Measurements from ENCODE around the gene PRSS56. TPM values are rescaled to one million over a fixed set of nuclear protein-coding genes. Genes with fewer than 3 reads are reported as not detected.

The PRSS56 gene
- total RNA-seq, 4 donors from 2014 or later, result not detected

- H3K36me3 ChIP-seq, result no peaks in the 10 kb centered on the region
- H3K27ac ChIP-seq, result no peak overlapping the region
- no peaks in the 10 kb centered on the region for H3K9me3 ChIP-seq
- no peak for DNase-seq
- no peak overlapping the region for H3K4me3 ChIP-seq (replicated peaks in 1 of 3)
- no peaks in the 10 kb centered on the region for H3K4me1 ChIP-seq
- TF ChIP-seq, protein P1, sequence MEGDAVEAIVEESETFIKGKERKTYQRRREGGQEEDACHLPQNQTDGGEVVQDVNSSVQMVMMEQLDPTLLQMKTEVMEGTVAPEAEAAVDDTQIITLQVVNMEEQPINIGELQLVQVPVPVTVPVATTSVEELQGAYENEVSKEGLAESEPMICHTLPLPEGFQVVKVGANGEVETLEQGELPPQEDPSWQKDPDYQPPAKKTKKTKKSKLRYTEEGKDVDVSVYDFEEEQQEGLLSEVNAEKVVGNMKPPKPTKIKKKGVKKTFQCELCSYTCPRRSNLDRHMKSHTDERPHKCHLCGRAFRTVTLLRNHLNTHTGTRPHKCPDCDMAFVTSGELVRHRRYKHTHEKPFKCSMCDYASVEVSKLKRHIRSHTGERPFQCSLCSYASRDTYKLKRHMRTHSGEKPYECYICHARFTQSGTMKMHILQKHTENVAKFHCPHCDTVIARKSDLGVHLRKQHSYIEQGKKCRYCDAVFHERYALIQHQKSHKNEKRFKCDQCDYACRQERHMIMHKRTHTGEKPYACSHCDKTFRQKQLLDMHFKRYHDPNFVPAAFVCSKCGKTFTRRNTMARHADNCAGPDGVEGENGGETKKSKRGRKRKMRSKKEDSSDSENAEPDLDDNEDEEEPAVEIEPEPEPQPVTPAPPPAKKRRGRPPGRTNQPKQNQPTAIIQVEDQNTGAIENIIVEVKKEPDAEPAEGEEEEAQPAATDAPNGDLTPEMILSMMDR (IDR thresholded peaks at IDR 0.05), result no peak
- TF ChIP-seq POLR2A (IDR thresholded peaks at IDR 0.05), result no peak
- 76 to 90% methylated on average over 5 to 6 of the region's 13 CpGs for WGBS, 2 donors
- H3K27me3 ChIP-seq, result no peaks in the 10 kb centered on the region
- intact Hi-C loops (cut with DNase I), result no loop called here
Measured at GRCh38 chr2:232533944-232534710, 13.9 kb downstream of the PRSS56 start.

DNA sequence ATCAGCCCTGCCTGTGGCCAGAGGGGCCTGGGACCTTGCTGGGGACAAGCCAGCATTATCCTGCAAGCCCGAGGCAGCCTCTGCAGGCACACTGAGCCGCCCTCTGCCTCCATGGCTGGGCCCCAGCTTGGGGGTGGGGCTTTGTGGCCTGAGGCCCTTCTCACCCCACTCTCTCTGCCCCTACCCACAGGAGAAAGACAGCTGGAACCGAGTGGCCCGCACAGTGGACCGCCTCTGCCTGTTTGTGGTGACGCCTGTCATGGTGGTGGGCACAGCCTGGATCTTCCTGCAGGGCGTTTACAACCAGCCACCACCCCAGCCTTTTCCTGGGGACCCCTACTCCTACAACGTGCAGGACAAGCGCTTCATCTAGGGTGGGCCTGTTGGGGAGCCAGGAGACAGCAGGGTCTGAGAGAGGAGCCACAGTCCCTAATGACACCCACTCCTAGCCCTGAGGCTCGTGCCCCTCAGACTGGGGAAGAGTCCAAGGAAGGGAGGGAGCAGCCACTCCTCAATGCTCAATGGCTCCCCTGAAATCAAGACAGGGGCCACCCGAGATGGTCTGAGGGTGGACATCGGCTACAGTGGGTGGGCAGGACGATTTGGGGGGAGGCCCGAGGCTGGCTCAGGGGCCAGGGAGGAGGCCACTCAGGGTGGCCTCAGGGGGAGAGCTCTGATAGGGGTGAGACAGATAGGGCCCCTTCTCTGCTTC is 14.9 kb downstream of the PRSS56 start:
- no peaks in the 10 kb centered on the region for H3K27me3 ChIP-seq
- WGBS, 2 donors, result 78 to 82% methylated on average over 12 to 14 of the region's 14 CpGs
- intact Hi-C loops (cut with DNase I), result no loop called here
- no peak for DNase-seq
- H3K27ac ChIP-seq, result no peak overlapping the region
- no peaks in the 10 kb centered on the region for H3K4me1 ChIP-seq
- H3K4me3 ChIP-seq (replicated peaks in 1 of 3), result no peak overlapping the region
- H3K36me3 ChIP-seq, result no peaks in the 10 kb centered on the region
- no peak for TF ChIP-seq POLR2A (IDR thresholded peaks at IDR 0.05)
- TF ChIP-seq, protein P1 (IDR thresholded peaks at IDR 0.05), result no peak
- H3K9me3 ChIP-seq, result no peaks in the 10 kb centered on the region

DNA sequence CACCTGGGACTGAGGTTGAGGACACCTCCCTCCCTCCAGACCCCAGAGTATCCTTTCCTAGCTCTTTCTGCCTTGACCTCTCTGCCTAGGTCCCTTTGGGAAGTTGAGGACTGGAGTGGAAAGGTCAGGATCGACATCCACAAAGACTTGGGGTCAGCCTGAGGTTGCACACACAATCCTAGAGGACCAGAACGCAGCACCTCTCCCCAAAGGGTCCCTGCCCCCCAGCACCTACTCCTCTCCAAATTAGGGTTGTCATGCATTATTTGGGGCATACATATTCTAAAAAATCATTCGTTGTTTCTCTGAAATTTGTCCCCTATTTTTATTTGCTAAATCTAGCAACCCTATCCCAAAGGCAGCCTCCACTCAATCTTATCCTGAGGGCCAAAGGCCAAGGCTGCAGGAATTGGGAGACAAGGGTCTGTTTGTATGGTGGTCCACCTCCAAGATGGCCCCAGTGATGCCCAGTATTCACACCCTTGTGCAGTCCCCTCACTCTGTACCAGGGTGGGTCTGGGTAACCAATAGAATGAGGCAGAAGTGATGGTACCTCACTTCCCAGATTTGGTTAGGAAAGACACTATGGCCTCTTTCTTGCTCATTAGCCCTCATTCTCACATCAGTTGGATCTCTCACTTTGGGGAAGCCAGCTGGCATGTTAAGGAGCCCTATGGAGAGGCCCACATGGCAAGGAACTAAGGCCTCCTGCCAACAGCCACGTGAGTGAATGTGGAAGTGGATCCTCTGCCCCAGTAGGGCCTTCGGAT is 15.8 kb downstream of the PRSS56 start:
- Histone ChIP-seq H3K9me3 (no peaks in the 10 kb centered on the region), H3K4me1 (no peaks in the 10 kb centered on the region), H3K4me3 (replicated peaks in 1 of 3) (no peak overlapping the region), H3K27me3 (no peaks in the 10 kb centered on the region), H3K27ac (no peak overlapping the region), H3K36me3 (no peaks in the 10 kb centered on the region)
- TF ChIP-seq POLR2A (IDR thresholded peaks at IDR 0.05), result no peak
- TF ChIP-seq, protein P1 (IDR thresholded peaks at IDR 0.05), result no peak
- intact Hi-C loops (cut with DNase I), result no loop called here
- 86 to 93% methylated on average over 3 to 5 of the region's 5 CpGs for WGBS, 2 donors
- no peak for DNase-seq

DNA sequence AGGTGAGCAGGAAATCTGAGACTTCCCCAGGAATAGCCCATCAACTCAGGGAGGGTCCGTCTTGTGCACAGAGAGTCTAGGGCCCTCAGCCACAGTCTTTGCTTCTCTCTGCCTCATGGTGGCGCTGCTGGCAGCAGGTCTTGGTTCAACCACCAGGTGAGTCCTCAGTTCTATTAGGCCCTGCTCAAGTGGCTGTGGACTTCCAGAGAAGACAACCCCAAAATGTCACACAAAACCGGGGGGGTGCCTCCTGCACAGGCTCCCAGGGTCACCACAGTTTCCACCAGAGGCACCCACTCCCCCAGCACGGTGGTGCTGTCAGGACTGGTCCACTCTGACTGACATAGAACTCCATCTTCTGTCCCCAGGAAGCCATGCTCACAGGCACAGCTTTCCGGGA is 16.9 kb downstream of the PRSS56 start:
- Histone ChIP-seq H3K36me3 (no peaks in the 10 kb centered on the region), H3K27me3 (no peaks in the 10 kb centered on the region), H3K4me3 (replicated peaks in 1 of 3) (no peak overlapping the region), H3K9me3 (no peaks in the 10 kb centered on the region), H3K4me1 (no peaks in the 10 kb centered on the region), H3K27ac (no peak overlapping the region)
- intact Hi-C loops (cut with DNase I), result no loop called here
- DNase-seq, result no peak
- TF ChIP-seq, protein P1 (IDR thresholded peaks at IDR 0.05), result peak in 1 of 6 experiments; percentile 18
- no peak for TF ChIP-seq POLR2A (IDR thresholded peaks at IDR 0.05)
- WGBS, 2 donors, result 44 to 70% methylated on average over 3 to 4 of the region's 5 CpGs

Measured in thyroid gland (tissue), 4 donors.